Spleen (tissue), 11 donors: ENCODE results near the gene GALNTL6. TPM values are rescaled to one million over a fixed set of nuclear protein-coding genes. Genes with fewer than 3 reads are reported as not detected.

Experiments used
- DNase-seq: peaks from one replicate; pipeline ENCODE4 v3.0.0-alpha.2; 2020
- H3K27ac ChIP-seq, 8 donors: fragments of 200-600 bp; sonication (generic) in 7 of 8; 1 replicate in 4 of 8; 2 replicates in 4 of 8; pipeline versions ENCODE4 v1.5.0 to v1.8.0; 2016 to 2021; ENCODE audit warnings: inconsistent platforms in 4 of 8, mild to moderate bottlenecking in 4 of 8, moderate library complexity in 1 of 8
- H3K27me3 ChIP-seq, 7 donors: fragments of 200-600 bp; sonication (generic) in 6 of 7; replicated peaks in 1 of 7; 1 replicate in 4 of 7; 2 replicates in 3 of 7; pipeline versions ENCODE4 v1.5.0 to v1.8.0; 2016 to 2021; ENCODE audit warnings: inconsistent platforms in 3 of 7, mild to moderate bottlenecking in 1 of 7
- H3K36me3 ChIP-seq, 6 donors: fragments of 200-600 bp; sonication (generic) in 5 of 6; 1 replicate in 4 of 6; 2 replicates in 2 of 6; pipeline versions ENCODE4 v1.5.0 to v1.8.0; 2016 to 2021; ENCODE audit warnings: inconsistent platforms in 2 of 6
- H3K4me1 ChIP-seq, 6 donors: fragments of 200-600 bp; sonication (generic) in 5 of 6; 1 replicate in 3 of 6; 2 replicates in 3 of 6; pipeline versions ENCODE4 v1.5.0 to v1.8.0; 2016 to 2021; ENCODE audit warnings: inconsistent platforms in 3 of 6
- H3K4me3 ChIP-seq, 8 donors: fragments of 200-600 bp; sonication (generic) in 7 of 8; 1 replicate in 4 of 8; 2 replicates in 4 of 8; pipeline versions ENCODE4 v1.5.0 to v1.8.0; 2016 to 2021; ENCODE audit warnings: inconsistent platforms in 4 of 8, mild to moderate bottlenecking in 4 of 8, moderate library complexity in 2 of 8
- H3K9me3 ChIP-seq, 8 donors: fragments of 200-600 bp; sonication (generic) in 7 of 8; 1 replicate in 4 of 8; 2 replicates in 4 of 8; pipeline versions ENCODE4 v1.5.0 to v1.8.0; 2016 to 2021; ENCODE audit warnings: inconsistent platforms in 4 of 8
- CTCF ChIP-seq, 11 experiments: fragments of 200-600 bp in 7 of 11; fragments of 450-650 bp in 4 of 11; sonication (generic) in 4 of 11; IDR thresholded peaks in 8 of 11; conservative IDR thresholded peaks in 3 of 11; 1 replicate in 7 of 11; 2 replicates in 4 of 11; pipeline versions ENCODE4 v1.4.0 to v1.8.0; 2016 to 2021; ENCODE audit warnings: antibody characterized with exemption in 11 of 11, inconsistent platforms in 4 of 11, mild to moderate bottlenecking in 1 of 11
- POLR2A ChIP-seq, 3 donors: fragments of 450-650 bp; IDR thresholded peaks; one replicate each; pipeline ENCODE4 v1.5.1; 2017; ENCODE audit warnings: antibody characterized with exemption in 3 of 3, mild to moderate bottlenecking in 1 of 3
- POLR2AphosphoS5 ChIP-seq, 3 donors: sonication (generic); formaldehyde crosslinking; IDR thresholded peaks; one replicate each; pipeline ENCODE4 v1.5.1; 2017; ENCODE audit warnings: antibody characterized with exemption in 3 of 3
- WGBS, 5 donors: extraction: QIAGEN DNeasy Blood & Tissue Kit in 3 of 5; methylation state at CpG; one replicate each; pipeline versions ENCODE4 v1.1.5 to v1.1.7; 2013 to 2018; 5-methylcytosine and 5-hydroxymethylcytosine counted together
- intact Hi-C: fragments of 100-400 bp; cut with DNase I; formaldehyde crosslinking; loops from one replicate; pipeline ENCODE4 v1.15.0; 2023; ENCODE audit warnings: low total_unique reads
- polyA plus RNA-seq, 3 donors: library from polyadenylated mRNA; stranded (reverse); fragments of 200-250 nt; gene quantifications; one replicate each; pipeline ENCODE4 v1.2.1, GENCODE V29; 2013
- total RNA-seq, 7 donors: library from RNA; depleted of rRNA in 3 of 7; stranded (reverse); fragments of >200 nt in 3 of 7; fragmentation: NEBNext Ultra II Directional in 4 of 7; extraction: Animal tissue kit (Norgen Biotek cat#: 25700) in 4 of 7; gene quantifications; one replicate each; pipeline versions ENCODE4 v1.1.0 to v1.2.1, GENCODE V29; 2016 to 2021
- donor health status: healthy with polysubstance abuse.
- donor health status: DM: no; HTN: no; CAD: no; lungs with moderate emphysema.
- donor health status: DM: no; HTN: no; CAD: no.
- donor health status: Bipolar disorder and iron deficiency.
- donor health status: healthy.
- donor health status: DM: no; HTN: no; CAD: no.
- donor health status: DM: yes; HTN: yes; CAD: no.

GALNTL6 gene
- total and polyA plus RNA-seq, 10 donors = 3.2 to 12.5 (median 7.1) TPM

GRCh38 chr4:172751550-172751949 lies 938.3 kb downstream of the GALNTL6 start:
- Histone ChIP-seq H3K36me3 (no peaks in the 10 kb centered on the region), H3K4me3 (no peak overlapping the region), H3K9me3 (no peaks in the 10 kb centered on the region), H3K27me3 (no peaks in the 10 kb centered on the region), H3K27ac (no peak overlapping the region), H3K4me1 (no peaks in the 10 kb centered on the region)
- DNase-seq = no peak
- TF ChIP-seq POLR2AphosphoS5 (IDR thresholded peaks at IDR 0.05) = no peak
- TF ChIP-seq POLR2A (IDR thresholded peaks at IDR 0.05) = no peak
- TF ChIP-seq CTCF (IDR thresholded peaks at IDR 0.05 in 8 of 11, conservative IDR thresholded peaks at IDR 0.05 in 3 of 11) = no peak
- intact Hi-C loops = no loop called here
- 71 to 89% (median 78%) methylated on average over 2 of the region's 2 CpGs for WGBS, 5 donors

- 67 to 85% (median 73%) methylated on average over 2 of the region's 2 CpGs for WGBS, 5 donors
- Histone ChIP-seq H3K27me3 (no peaks in the 10 kb centered on the region), H3K36me3 (no peaks in the 10 kb centered on the region), H3K4me3 (no peak overlapping the region), H3K9me3 (no peaks in the 10 kb centered on the region), H3K4me1 (no peaks in the 10 kb centered on the region), H3K27ac (no peak overlapping the region)
- no peak for DNase-seq
- intact Hi-C loops = no loop called here
- TF ChIP-seq CTCF (IDR thresholded peaks at IDR 0.05 in 8 of 11, conservative IDR thresholded peaks at IDR 0.05 in 3 of 11) (no peak), POLR2AphosphoS5 (IDR thresholded peaks at IDR 0.05) (no peak), POLR2A (IDR thresholded peaks at IDR 0.05) (no peak)
These were observed 945.6 kb downstream of the GALNTL6 start for GRCh38 chr4:172758586-172759340.

- Histone ChIP-seq H3K27me3 (no peaks in the 10 kb centered on the region), H3K4me1 (no peaks in the 10 kb centered on the region), H3K9me3 (no peaks in the 10 kb centered on the region), H3K27ac (no peak overlapping the region), H3K36me3 (no peaks in the 10 kb centered on the region), H3K4me3 (no peak overlapping the region)
- no peak for TF ChIP-seq POLR2AphosphoS5 (IDR thresholded peaks at IDR 0.05)
- TF ChIP-seq POLR2A (IDR thresholded peaks at IDR 0.05) = no peak
- TF ChIP-seq CTCF (IDR thresholded peaks at IDR 0.05 in 8 of 11, conservative IDR thresholded peaks at IDR 0.05 in 3 of 11) = no peak
- DNase-seq = no peak
- 86 to 91% (median 90%) methylated on average over 6 of the region's 6 CpGs for WGBS, 5 donors
- intact Hi-C loops = no loop called here
These were observed 947.3 kb downstream of the GALNTL6 start for GRCh38 chr4:172760512-172760911.

- 71 to 81% (median 78%) methylated on average over 4 of the region's 4 CpGs for WGBS, 5 donors
- intact Hi-C loops = no loop called here
- Histone ChIP-seq H3K27me3 (no peaks in the 10 kb centered on the region), H3K4me3 (no peak overlapping the region), H3K9me3 (no peaks in the 10 kb centered on the region), H3K27ac (no peak overlapping the region), H3K36me3 (no peaks in the 10 kb centered on the region), H3K4me1 (no peaks in the 10 kb centered on the region)
- TF ChIP-seq POLR2AphosphoS5 (IDR thresholded peaks at IDR 0.05) = no peak
- no peak for TF ChIP-seq POLR2A (IDR thresholded peaks at IDR 0.05)
- no peak for TF ChIP-seq CTCF (IDR thresholded peaks at IDR 0.05 in 8 of 11, conservative IDR thresholded peaks at IDR 0.05 in 3 of 11)
- no peak for DNase-seq
These were observed 949.7 kb downstream of the GALNTL6 start for GRCh38 chr4:172762895-172763294.
